D721Med (cell line): ENCODE results near the gene SKAP2.

Source experiments
- DNase-seq: peaks from one replicate; pipeline ENCODE4 v3.0.0; 2011; ENCODE audit warnings: low spot score; ENCODE audit not compliant: insufficient read length
- FAIRE-seq: peaks from 2 replicates; lab custom pipeline; 2011; peaks lifted over from hg19 to GRCh38; lab: Jason Lieb, UNC
- CTCF ChIP-seq: IDR thresholded peaks from 2 replicates; pipeline ENCODE4 v1.5.1; 2012; ENCODE audit warnings: mild to moderate bottlenecking, control low read depth; ENCODE audit not compliant: insufficient read depth; ENCODE audit errors: missing control alignments

Gene SKAP2

GRCh38 chr7:26633557-26633956, 230.8 kb downstream of the SKAP2 start:
- no peak for TF ChIP-seq CTCF
- no peak for DNase-seq
- FAIRE-seq: no peak

GRCh38 chr7:26631601-26632000, 232.8 kb downstream of the SKAP2 start:
- FAIRE-seq (no peak), DNase-seq (no peak)
- TF ChIP-seq CTCF: no peak

- FAIRE-seq (no peak), DNase-seq (no peak)
- TF ChIP-seq CTCF: no peak
These were observed 233.3 kb downstream of the SKAP2 start for GRCh38 chr7:26630941-26631580.

GRCh38 chr7:26630361-26630760, 234.0 kb downstream of the SKAP2 start:
- DNase-seq: no peak
- FAIRE-seq: no peak
- TF ChIP-seq CTCF: no peak

- DNase-seq: no peak
- TF ChIP-seq CTCF: no peak
- FAIRE-seq: no peak
These were observed 234.7 kb downstream of the SKAP2 start for GRCh38 chr7:26629696-26630095.

- DNase-seq: no peak
- FAIRE-seq: no peak
- no peak for TF ChIP-seq CTCF
These were observed 236.5 kb downstream of the SKAP2 start for GRCh38 chr7:26627891-26628341.

GRCh38 chr7:26627221-26627620, 237.2 kb downstream of the SKAP2 start:
- DNase-seq: no peak
- no peak for FAIRE-seq
- no peak for TF ChIP-seq CTCF
